Tibial nerve (tissue), 4 donors: ENCODE data around the gene TVP23A. TPM values are rescaled to one million over a fixed set of nuclear protein-coding genes. Genes with fewer than 3 reads are reported as not detected.
"Not testable (repeated sequence)": the region's sequence is repeated elsewhere in the genome, so short reads cannot be mapped to it uniquely, and the experiment has no call there.

Experiments used
- DNase-seq, 2 donors: peaks; one replicate each; pipeline ENCODE4 v3.0.0-alpha.2; 2019; ENCODE audit warnings: low spot score in 2 of 2
- H3K27ac ChIP-seq, 4 donors: fragments of 200-600 bp; sonication (generic) in 3 of 4; one replicate each; pipeline ENCODE4 v1.5.1; 2017 to 2019; ENCODE audit warnings: mild to moderate bottlenecking in 1 of 4
- H3K27me3 ChIP-seq, 2 donors: fragments of 200-600 bp; sonication (generic) in 1 of 2; one replicate each; pipeline versions ENCODE4 v1.5.1 to v1.6.0; 2017 to 2019
- H3K36me3 ChIP-seq, 3 donors: fragments of 200-600 bp; sonication (generic); one replicate each; pipeline ENCODE4 v1.5.1; 2018 to 2019
- H3K4me1 ChIP-seq, 4 donors: fragments of 200-600 bp; sonication (generic) in 3 of 4; one replicate each; pipeline ENCODE4 v1.5.1; 2017 to 2019
- H3K4me3 ChIP-seq, 4 donors: fragments of 200-600 bp; sonication (generic) in 3 of 4; one replicate each; pipeline ENCODE4 v1.5.1; 2017 to 2019; ENCODE audit warnings: mild to moderate bottlenecking in 1 of 4, moderate library complexity in 1 of 4
- H3K9me3 ChIP-seq, 4 donors: fragments of 200-600 bp; sonication (generic) in 3 of 4; one replicate each; pipeline ENCODE4 v1.5.1; 2017 to 2019
- CTCF ChIP-seq, 5 experiments: fragments of 200-600 bp in 3 of 5; fragments of 450-650 bp in 2 of 5; sonication (generic) in 3 of 5; IDR thresholded peaks; one replicate each; pipeline ENCODE4 v1.5.1; 2016 to 2019; ENCODE audit warnings: antibody characterized with exemption in 5 of 5, mild to moderate bottlenecking in 3 of 5, moderate library complexity in 2 of 5
- EP300 ChIP-seq, 2 donors: sonication (generic); formaldehyde crosslinking; IDR thresholded peaks; one replicate each; pipeline ENCODE4 v1.6.1; 2017; ENCODE audit warnings: antibody characterized with exemption in 2 of 2, mild to moderate bottlenecking in 1 of 2
- POLR2A ChIP-seq, 2 donors: fragments of 450-650 bp; IDR thresholded peaks; one replicate each; pipeline ENCODE4 v1.6.1; 2017; ENCODE audit warnings: antibody characterized with exemption in 2 of 2, mild to moderate bottlenecking in 2 of 2, moderate library complexity in 2 of 2
- WGBS, 2 donors: methylation state at CpG; one replicate each; pipeline ENCODE4 v1.1.5; 2018; 5-methylcytosine and 5-hydroxymethylcytosine counted together
- total RNA-seq, 4 donors: library from RNA; depleted of rRNA; stranded (reverse); fragments of >200 nt; gene quantifications; one replicate each; pipeline ENCODE4 v1.1.0, GENCODE V29; 2016

The TVP23A gene
- total RNA-seq, 4 donors from 2014 or later = 0.20 to 3.1 (median 0.60) TPM; not detected in 1

DNA sequence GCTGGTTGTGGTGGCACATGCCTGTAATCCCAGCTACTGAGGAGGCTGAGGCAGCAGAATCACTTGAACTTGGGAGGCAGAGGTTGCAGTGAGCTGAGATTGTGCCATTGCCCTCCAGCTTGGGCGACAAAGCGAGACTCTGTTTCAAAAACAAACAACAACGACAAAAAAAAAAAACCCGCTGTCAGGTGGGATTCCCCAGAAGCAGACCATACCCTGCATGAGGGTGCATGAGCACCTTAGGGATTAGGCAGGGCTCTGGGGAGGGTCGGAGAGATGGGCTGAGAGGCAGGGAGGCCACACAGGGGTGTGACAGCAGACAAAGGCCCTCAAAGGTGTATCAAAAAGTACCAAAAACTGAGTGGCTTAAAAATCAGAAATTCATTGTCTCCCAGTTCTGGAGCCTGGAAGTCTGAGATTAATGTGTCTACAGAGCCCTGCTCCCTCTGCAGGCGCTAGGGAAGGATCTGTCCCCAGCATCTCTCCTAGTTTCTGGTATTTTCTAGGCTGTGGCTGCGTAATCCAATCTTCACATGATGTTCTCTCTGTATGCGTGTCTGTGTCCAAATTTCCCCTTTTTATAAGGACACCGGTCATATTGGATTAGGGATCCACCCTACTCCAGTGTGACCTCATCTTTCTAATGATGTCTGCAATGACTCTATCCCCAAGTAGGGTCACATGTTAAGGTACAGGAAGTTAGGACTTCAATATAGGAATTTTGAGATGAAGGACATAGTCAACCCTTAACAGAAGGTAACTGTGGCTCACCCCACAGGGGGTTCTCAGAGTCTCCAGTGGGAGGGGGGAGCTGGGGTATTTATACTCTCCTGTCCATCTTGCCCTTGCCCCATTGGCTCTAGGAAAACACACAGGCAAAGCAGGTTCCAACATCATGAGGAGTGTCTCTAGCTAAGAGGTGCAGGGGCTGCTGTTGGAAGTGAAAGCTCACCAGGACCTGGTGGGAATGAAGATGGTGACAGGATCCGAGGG is 13.6 kb upstream of the TVP23A start:
- WGBS, 2 donors = 87 to 90% methylated on average over 10 of the region's 10 CpGs
- H3K4me3 ChIP-seq = no peak overlapping the region
- H3K9me3 ChIP-seq = no peaks in the 10 kb centered on the region
- no peak overlapping the region for H3K27ac ChIP-seq
- TF ChIP-seq EP300 (IDR thresholded peaks at IDR 0.05) = peak; percentile 59 to 71
- no peak for TF ChIP-seq CTCF (IDR thresholded peaks at IDR 0.05)
- no peak for TF ChIP-seq POLR2A (IDR thresholded peaks at IDR 0.05)
- DNase-seq = peak in 1 of 2 donors; percentile 40
- peaks cover 0 to 33% (median 22%) of the 10 kb centered on the region in 4 donors for H3K4me1 ChIP-seq
- no peaks in the 10 kb centered on the region for H3K36me3 ChIP-seq
- H3K27me3 ChIP-seq = no peaks in the 10 kb centered on the region

DNA sequence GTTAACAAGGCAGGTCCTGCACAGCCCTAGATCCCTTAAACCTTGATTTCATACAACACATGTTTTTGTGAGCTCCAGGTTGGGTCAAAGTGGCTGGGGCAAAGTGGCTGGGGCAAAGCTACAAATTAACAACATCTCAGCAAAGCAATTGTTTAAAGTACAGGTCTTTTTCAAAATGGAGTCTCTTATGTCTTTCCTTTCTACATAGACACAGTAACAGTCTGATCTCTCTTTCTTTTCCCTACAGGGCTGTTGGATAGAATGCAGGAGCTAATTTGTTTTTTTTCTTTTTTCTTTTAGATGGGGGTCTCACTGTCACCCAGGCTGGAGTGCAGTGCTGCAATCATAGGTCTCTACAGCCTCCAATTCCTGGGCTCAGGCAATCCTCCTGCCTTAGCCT is 11.6 kb upstream of the TVP23A start:
- H3K4me1 ChIP-seq = peaks cover 0 to 40% (median 26%) of the 10 kb centered on the region in 4 donors
- H3K27ac ChIP-seq = peak overlapping the region in 1 of 4 donors; percentile 20
- not testable (repeated sequence) for H3K36me3 ChIP-seq, DNase-seq, H3K9me3 ChIP-seq, H3K4me3 ChIP-seq, H3K27me3 ChIP-seq

- Histone ChIP-seq H3K4me3 (peak overlapping the region in 1 of 4 donors; percentile 7), H3K27ac (peak overlapping the region; percentile 73 to 93 (median 79)), H3K4me1 (peaks cover 0 to 40% (median 26%) of the 10 kb centered on the region in 4 donors)
- not testable (repeated sequence) for H3K9me3 ChIP-seq, DNase-seq, H3K27me3 ChIP-seq, H3K36me3 ChIP-seq
- 31 to 36% methylated on average over 18 of the region's 18 CpGs for WGBS, 2 donors
Observed at GRCh38 chr16:10829390-10830098, 10.9 kb upstream of the TVP23A start.

- Histone ChIP-seq H3K9me3 (no peaks in the 10 kb centered on the region), H3K27me3 (no peaks in the 10 kb centered on the region), H3K4me1 (peaks cover 0 to 40% (median 26%) of the 10 kb centered on the region in 4 donors), H3K4me3 (peak overlapping the region in 2 of 4 donors; percentile 7 to 13), H3K36me3 (no peaks in the 10 kb centered on the region), H3K27ac (peak overlapping the region; percentile 73 to 93 (median 79))
- 1 to 6% methylated on average over 15 to 17 of the region's 17 CpGs for WGBS, 2 donors
- TF ChIP-seq CTCF (IDR thresholded peaks at IDR 0.05) (no peak), POLR2A (IDR thresholded peaks at IDR 0.05) (peak in 1 of 2 donors; percentile 40), EP300 (IDR thresholded peaks at IDR 0.05) (peak; percentile 51 to 96)
- DNase-seq = peak; percentile 83 to 84
Observed at GRCh38 chr16:10828851-10829366, 10.3 kb upstream of the TVP23A start.

GRCh38 chr16:10827691-10828341 is 9.2 kb upstream of the TVP23A start:
- Histone ChIP-seq H3K27ac (peak overlapping the region; percentile 73 to 93 (median 79)), H3K4me3 (no peak overlapping the region), H3K4me1 (peaks cover 0 to 40% (median 26%) of the 10 kb centered on the region in 4 donors), H3K27me3 (no peaks in the 10 kb centered on the region), H3K36me3 (no peaks in the 10 kb centered on the region), H3K9me3 (no peaks in the 10 kb centered on the region)
- DNase-seq = peak; percentile 54 to 79
- WGBS, 2 donors = 14 to 23% methylated on average over 8 to 11 of the region's 11 CpGs
- no peak for TF ChIP-seq CTCF (IDR thresholded peaks at IDR 0.05)
- no peak for TF ChIP-seq POLR2A (IDR thresholded peaks at IDR 0.05)
- TF ChIP-seq EP300 (IDR thresholded peaks at IDR 0.05) = peak in 1 of 2 donors; percentile 64
